ENCODE data around the gene DDX39B. TPM values are rescaled to one million over a fixed set of nuclear protein-coding genes. Genes with fewer than 3 reads are reported as not detected.
"Not testable (repeated sequence)": the region's sequence is repeated elsewhere in the genome, so short reads cannot be mapped to it uniquely, and the experiment has no call there.

The DDX39B gene
- total RNA-seq, 2 donors from 2014 or later = 198 to 217 TPM

DNA sequence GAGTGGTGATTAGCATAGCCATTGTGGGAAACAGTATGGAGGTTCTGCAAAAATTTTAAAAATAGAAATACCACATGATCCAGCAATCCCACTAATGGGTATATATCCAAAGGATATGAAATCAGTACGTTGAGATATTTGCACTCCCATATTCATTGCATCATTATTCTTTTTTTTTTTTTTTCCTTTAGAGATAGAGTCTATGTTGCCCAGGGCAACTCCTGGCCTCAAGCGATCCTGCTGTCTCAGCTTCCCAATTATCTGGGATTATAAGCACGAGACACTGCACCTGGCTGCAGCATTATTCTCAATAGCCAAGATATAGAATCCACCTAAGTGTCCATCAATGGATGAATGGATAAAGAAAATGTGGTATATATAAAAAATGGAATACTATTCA is 20.0 kb downstream of the DDX39B start:
- H3K36me3 ChIP-seq = no peaks in the 10 kb centered on the region
- ATAC-seq (ENCODE audit: insufficient number of reproducible peaks, low FRiP score, low read depth) (no peak), DNase-seq (ENCODE audit: low spot score) (no peak)
- no peaks in the 10 kb centered on the region for H3K27me3 ChIP-seq (replicated peaks; ENCODE audit: insufficient read depth)
- H3K4me3 ChIP-seq = no peak overlapping the region
- no peaks in the 10 kb centered on the region for H3K9me3 ChIP-seq
- TF ChIP-seq, protein P1, sequence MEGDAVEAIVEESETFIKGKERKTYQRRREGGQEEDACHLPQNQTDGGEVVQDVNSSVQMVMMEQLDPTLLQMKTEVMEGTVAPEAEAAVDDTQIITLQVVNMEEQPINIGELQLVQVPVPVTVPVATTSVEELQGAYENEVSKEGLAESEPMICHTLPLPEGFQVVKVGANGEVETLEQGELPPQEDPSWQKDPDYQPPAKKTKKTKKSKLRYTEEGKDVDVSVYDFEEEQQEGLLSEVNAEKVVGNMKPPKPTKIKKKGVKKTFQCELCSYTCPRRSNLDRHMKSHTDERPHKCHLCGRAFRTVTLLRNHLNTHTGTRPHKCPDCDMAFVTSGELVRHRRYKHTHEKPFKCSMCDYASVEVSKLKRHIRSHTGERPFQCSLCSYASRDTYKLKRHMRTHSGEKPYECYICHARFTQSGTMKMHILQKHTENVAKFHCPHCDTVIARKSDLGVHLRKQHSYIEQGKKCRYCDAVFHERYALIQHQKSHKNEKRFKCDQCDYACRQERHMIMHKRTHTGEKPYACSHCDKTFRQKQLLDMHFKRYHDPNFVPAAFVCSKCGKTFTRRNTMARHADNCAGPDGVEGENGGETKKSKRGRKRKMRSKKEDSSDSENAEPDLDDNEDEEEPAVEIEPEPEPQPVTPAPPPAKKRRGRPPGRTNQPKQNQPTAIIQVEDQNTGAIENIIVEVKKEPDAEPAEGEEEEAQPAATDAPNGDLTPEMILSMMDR (IDR thresholded peaks at IDR 0.05) = no peak
- H3K4me1 ChIP-seq (ENCODE audit: control insufficient read depth in 1 of 2, low read depth in 2 of 2) = no peaks in the 10 kb centered on the region
- no peak overlapping the region for H3K27ac ChIP-seq

DNA sequence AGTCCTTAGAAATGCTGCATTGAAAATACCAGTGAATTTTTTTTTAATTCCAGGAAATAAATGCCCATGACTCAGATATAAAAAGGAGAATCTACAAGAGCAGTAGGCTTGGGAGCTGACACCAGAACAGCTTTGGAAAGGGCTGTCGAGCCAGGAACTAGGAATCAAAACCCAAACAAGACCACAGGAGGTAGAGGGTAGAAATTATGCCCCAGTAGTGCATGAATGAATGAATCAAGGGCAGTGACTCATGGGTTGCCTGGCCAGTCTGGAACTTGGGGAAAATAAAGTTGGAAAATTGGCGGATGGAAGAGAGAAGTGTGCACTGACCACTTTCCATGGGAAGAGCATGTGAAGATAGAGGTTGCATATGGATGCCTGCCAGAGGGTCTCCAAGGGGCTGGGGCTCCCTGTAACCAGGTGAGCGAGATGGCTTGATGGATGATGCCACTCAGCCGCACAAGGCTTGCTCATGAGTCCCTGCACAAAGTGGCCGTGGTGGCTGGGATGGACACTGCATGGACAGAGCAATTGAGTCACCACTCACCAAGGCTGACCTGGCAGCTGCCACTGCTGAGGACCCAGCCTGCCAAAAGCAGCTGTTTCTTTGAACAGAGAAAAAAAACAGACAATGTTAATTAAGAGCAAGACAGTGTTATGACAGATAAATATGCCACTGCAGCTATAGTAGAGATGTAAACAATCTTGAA is 28.2 kb downstream of the DDX39B start:
- no peak for DNase-seq (ENCODE audit: low spot score)

DNA sequence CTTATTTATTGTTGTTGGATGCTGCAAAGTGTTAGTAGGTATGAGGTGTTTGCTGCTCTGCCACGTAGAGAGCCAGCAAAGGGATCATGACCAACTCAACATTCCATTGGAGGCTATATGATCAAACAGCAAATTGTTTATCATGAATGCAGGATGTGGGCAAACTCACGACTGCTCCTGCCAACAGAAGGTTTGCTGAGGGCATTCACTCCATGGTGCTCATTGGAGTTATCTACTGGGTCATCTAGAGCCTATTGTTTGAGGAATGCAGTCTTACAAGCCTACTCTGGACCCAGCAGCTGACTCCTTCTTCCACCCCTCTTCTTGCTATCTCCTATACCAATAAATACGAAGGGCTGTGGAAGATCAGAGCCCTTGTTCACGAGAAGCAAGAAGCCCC is 31.8 kb downstream of the DDX39B start:
- no peaks in the 10 kb centered on the region for H3K9me3 ChIP-seq
- no peak overlapping the region for H3K27ac ChIP-seq
- H3K4me1 ChIP-seq (ENCODE audit: control insufficient read depth in 1 of 2, low read depth in 2 of 2) = no peaks in the 10 kb centered on the region
- peaks cover 7% of the 10 kb centered on the region for H3K36me3 ChIP-seq
- ATAC-seq (ENCODE audit: insufficient number of reproducible peaks, low FRiP score, low read depth) (no peak), DNase-seq (ENCODE audit: low spot score) (no peak)
- TF ChIP-seq, protein P1 (IDR thresholded peaks at IDR 0.05) = no peak
- no peak overlapping the region for H3K4me3 ChIP-seq
- no peaks in the 10 kb centered on the region for H3K27me3 ChIP-seq (replicated peaks; ENCODE audit: insufficient read depth)

More for the DNA sequence above, 28.2 kb downstream of the DDX39B start:
- TF ChIP-seq, protein P1 (IDR thresholded peaks at IDR 0.05) = no peak
- Histone ChIP-seq H3K27me3 (replicated peaks; ENCODE audit: insufficient read depth) (no peaks in the 10 kb centered on the region), H3K36me3 (no peaks in the 10 kb centered on the region), H3K9me3 (no peaks in the 10 kb centered on the region), H3K4me3 (no peak overlapping the region), H3K4me1 (ENCODE audit: control insufficient read depth in 1 of 2, low read depth in 2 of 2) (no peaks in the 10 kb centered on the region), H3K27ac (no peak overlapping the region)
- no peak for ATAC-seq (ENCODE audit: insufficient number of reproducible peaks, low FRiP score, low read depth)

DNA sequence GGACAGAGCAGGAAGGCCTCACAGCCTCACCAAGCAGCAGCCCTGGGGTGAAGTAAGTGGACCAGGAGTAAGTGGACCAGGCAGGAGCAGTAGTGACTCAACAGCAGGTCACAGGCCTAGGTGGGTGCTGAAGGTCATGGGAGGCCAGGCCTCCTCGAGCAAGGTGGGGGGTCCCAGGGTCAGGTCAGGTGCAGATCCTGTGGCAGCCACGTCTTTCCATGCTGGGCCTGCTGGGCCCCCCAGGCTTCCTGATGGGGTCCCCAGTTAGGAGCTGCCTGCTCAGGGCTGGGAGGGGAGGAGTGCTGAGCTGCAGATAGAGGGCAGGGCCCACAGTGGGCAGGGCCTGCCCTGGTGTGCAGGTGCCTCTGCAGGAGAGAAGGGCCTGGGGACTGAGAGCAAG is 32.8 kb downstream of the DDX39B start:
- not testable (repeated sequence) for H3K36me3 ChIP-seq; H3K4me3 ChIP-seq; DNase-seq (ENCODE audit: low spot score); H3K9me3 ChIP-seq; H3K27ac ChIP-seq; ATAC-seq (ENCODE audit: insufficient number of reproducible peaks, low FRiP score, low read depth); H3K27me3 ChIP-seq (replicated peaks; ENCODE audit: insufficient read depth); H3K4me1 ChIP-seq (ENCODE audit: control insufficient read depth in 1 of 2, low read depth in 2 of 2)

DNA sequence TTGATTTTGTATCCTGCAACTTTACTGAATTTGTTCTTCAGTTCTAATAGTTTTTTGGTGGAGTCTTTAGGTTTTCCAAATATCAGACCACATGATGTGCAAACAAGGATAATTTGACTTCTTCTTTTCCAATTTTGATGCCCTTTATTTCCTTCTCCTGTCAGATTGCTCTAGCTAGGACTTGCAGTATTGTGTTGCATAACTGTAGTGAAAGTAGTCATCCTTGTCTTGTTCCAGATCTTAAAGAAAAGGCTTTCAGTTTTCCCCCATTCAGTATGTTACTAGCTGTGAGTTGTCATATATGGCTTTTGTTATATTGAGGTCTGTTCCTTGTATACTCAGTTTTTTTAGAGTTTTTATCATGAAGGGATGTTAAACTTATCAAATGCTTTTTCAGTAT is 39.2 kb downstream of the DDX39B start:
- Histone ChIP-seq H3K4me3 (no peak overlapping the region), H3K4me1 (ENCODE audit: control insufficient read depth in 1 of 2, low read depth in 2 of 2) (peaks cover 4 to 7% of the 10 kb centered on the region in 2 donors), H3K9me3 (no peaks in the 10 kb centered on the region), H3K27me3 (replicated peaks; ENCODE audit: insufficient read depth) (no peaks in the 10 kb centered on the region), H3K27ac (no peak overlapping the region), H3K36me3 (peaks cover 7% of the 10 kb centered on the region)
- DNase-seq (ENCODE audit: low spot score) (no peak), ATAC-seq (ENCODE audit: insufficient number of reproducible peaks, low FRiP score, low read depth) (no peak)
- TF ChIP-seq, protein P1 (IDR thresholded peaks at IDR 0.05) = no peak

DNA sequence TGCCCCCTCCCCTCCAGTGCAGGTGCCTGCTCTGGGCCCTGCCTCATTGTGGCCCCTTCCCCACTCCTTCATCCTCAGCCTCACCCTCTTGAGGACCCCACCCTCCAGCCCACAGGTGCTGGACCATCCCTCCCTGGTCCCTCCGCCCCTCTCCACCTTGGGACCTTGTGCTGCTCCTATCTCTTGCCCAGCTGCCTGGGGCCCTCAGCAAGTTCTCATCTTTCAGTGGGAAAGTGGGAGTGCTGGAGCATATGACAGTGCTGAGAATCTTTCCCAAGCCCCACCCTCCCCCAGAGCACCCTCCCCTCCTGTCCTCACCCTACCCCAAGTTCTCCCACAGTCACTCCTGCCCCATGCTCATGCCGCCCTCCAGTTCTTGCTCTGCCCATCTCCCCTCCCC is 42.2 kb downstream of the DDX39B start:
- H3K4me3 ChIP-seq; ATAC-seq (ENCODE audit: insufficient number of reproducible peaks, low FRiP score, low read depth); H3K27me3 ChIP-seq (replicated peaks; ENCODE audit: insufficient read depth); H3K36me3 ChIP-seq; H3K9me3 ChIP-seq; H3K27ac ChIP-seq; DNase-seq (ENCODE audit: low spot score): not testable (repeated sequence)
- peaks cover 6 to 24% of the 10 kb centered on the region in 2 donors for H3K4me1 ChIP-seq (ENCODE audit: control insufficient read depth in 1 of 2, low read depth in 2 of 2)
